HG03439 (cell line): ENCODE measurements around the gene SMOC2.
"Not testable (repeated sequence)": the region's sequence is repeated elsewhere in the genome, so short reads cannot be mapped to it uniquely, and the experiment has no call there.

Source experiments
- ATAC-seq: cut with Tn5 transposase; IDR thresholded peaks from one replicate; pipeline ENCODE4 v1.9.1; 2021; ENCODE audit warnings: mild to moderate bottlenecking, moderate library complexity; ENCODE audit not compliant: unreplicated experiment

Gene SMOC2

GRCh38 chr6:168537540-168537884 lies 96.5 kb downstream of the SMOC2 start:
- no peak for ATAC-seq

- not testable (repeated sequence) for ATAC-seq
Observed at GRCh38 chr6:168538188-168538891, 97.4 kb downstream of the SMOC2 start.

- no peak for ATAC-seq
Observed at GRCh38 chr6:168538892-168539811, 98.2 kb downstream of the SMOC2 start.

- no peak for ATAC-seq
Observed at GRCh38 chr6:168540713-168541291, 99.8 kb downstream of the SMOC2 start.

- no peak for ATAC-seq
Observed at GRCh38 chr6:168541307-168541706, 100.3 kb downstream of the SMOC2 start.

GRCh38 chr6:168542301-168542700 lies 101.3 kb downstream of the SMOC2 start:
- ATAC-seq: no peak

GRCh38 chr6:168545428-168545827 lies 104.4 kb downstream of the SMOC2 start:
- ATAC-seq: no peak

- ATAC-seq: no peak
Observed at GRCh38 chr6:168546151-168546550, 105.2 kb downstream of the SMOC2 start.

- no peak for ATAC-seq
Observed at GRCh38 chr6:168546730-168547129, 105.7 kb downstream of the SMOC2 start.

GRCh38 chr6:168550326-168550725 lies 109.3 kb downstream of the SMOC2 start:
- ATAC-seq: no peak

GRCh38 chr6:168554472-168554871 lies 113.5 kb downstream of the SMOC2 start:
- no peak for ATAC-seq

GRCh38 chr6:168554898-168555617 lies 114.1 kb downstream of the SMOC2 start:
- ATAC-seq: no peak

GRCh38 chr6:168555618-168556273 lies 114.8 kb downstream of the SMOC2 start:
- ATAC-seq: no peak

- ATAC-seq: no peak
Observed at GRCh38 chr6:168557512-168557911, 116.5 kb downstream of the SMOC2 start.

- ATAC-seq: no peak
Observed at GRCh38 chr6:168558686-168559085, 117.7 kb downstream of the SMOC2 start.

- ATAC-seq: no peak
Observed at GRCh38 chr6:168559574-168560098, 118.7 kb downstream of the SMOC2 start.

- ATAC-seq: no peak
Observed at GRCh38 chr6:168560126-168560525, 119.1 kb downstream of the SMOC2 start.

- no peak for ATAC-seq
Observed at GRCh38 chr6:168562576-168563151, 121.7 kb downstream of the SMOC2 start.

- ATAC-seq: no peak
Observed at GRCh38 chr6:168563656-168564055, 122.7 kb downstream of the SMOC2 start.

GRCh38 chr6:168565112-168565511 lies 124.1 kb downstream of the SMOC2 start:
- ATAC-seq: no peak
